Measurements from ENCODE around the gene PDZRN4.
"Not testable (repeated sequence)": the region's sequence is repeated elsewhere in the genome, so short reads cannot be mapped to it uniquely, and the experiment has no call there.

Gene PDZRN4

DNA sequence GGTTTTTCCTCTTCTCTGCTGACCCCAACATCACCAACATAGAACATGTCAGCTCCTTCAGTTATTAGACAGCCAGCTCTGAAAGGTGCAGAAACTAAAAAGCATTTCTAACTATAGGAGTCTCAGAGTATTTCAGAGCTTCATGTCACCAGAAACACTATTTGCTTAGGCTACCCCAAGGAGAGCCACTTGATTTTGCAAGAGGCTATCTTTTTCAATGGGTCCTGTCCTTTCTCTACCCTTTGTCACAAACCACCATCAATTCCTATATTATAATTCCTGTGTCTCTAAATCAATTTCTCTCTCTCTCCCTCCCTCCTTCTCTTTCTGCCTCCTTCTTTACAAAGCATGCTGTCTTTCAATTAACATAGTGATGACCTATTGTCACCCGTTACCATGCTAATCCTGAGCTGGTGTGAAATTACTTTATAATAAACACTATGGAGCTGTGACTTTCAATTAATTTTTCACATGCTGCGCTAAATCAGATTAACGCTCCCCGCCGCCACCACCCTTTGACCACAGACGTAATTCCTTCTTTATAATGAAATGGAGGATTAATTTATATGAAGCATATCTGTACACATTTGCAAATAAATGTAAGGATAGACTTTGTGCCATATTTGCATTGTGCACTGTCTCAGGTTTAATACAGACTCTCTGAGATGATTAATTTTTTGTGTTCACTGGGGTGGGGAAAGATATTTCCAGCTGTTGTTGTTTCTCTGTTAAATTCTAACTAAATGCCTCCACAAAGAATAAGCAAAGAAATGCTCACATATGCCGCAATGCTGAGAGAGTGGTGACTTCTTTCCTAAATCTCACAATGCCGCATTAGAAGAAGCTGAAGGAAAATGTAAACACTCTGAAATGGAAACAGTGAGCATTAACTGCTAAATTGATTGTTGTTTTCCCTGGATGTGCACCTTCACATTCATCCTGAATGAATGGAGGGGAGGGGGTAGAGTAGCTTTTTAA is 418.6 kb downstream of the PDZRN4 start:
- DNase-seq (ENCODE audit: low read depth in 1 of 2, low spot score in 1 of 2) = no peak
- Histone ChIP-seq H3K27ac (replicated peaks) (no peak overlapping the region), H3K4me3 (replicated peaks; ENCODE audit: insufficient read depth, low read length) (no peak overlapping the region), H3K27me3 (ENCODE audit: insufficient read depth, poor library complexity, severe bottlenecking) (no peaks in the 10 kb centered on the region)
- TF ChIP-seq, protein P1, sequence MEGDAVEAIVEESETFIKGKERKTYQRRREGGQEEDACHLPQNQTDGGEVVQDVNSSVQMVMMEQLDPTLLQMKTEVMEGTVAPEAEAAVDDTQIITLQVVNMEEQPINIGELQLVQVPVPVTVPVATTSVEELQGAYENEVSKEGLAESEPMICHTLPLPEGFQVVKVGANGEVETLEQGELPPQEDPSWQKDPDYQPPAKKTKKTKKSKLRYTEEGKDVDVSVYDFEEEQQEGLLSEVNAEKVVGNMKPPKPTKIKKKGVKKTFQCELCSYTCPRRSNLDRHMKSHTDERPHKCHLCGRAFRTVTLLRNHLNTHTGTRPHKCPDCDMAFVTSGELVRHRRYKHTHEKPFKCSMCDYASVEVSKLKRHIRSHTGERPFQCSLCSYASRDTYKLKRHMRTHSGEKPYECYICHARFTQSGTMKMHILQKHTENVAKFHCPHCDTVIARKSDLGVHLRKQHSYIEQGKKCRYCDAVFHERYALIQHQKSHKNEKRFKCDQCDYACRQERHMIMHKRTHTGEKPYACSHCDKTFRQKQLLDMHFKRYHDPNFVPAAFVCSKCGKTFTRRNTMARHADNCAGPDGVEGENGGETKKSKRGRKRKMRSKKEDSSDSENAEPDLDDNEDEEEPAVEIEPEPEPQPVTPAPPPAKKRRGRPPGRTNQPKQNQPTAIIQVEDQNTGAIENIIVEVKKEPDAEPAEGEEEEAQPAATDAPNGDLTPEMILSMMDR (IDR thresholded peaks at IDR 0.05; ENCODE audit: insufficient read depth, low read length) = no peak
- TF ChIP-seq POLR2AphosphoS5 (IDR thresholded peaks at IDR 0.05; ENCODE audit: low read depth) (no peak), SPI1 (IDR thresholded peaks at IDR 0.05; ENCODE audit: borderline replicate concordance, low read depth) (no peak), GABPA (IDR thresholded peaks at IDR 0.05; ENCODE audit: low read depth) (no peak)
- TF ChIP-seq, protein P2, sequence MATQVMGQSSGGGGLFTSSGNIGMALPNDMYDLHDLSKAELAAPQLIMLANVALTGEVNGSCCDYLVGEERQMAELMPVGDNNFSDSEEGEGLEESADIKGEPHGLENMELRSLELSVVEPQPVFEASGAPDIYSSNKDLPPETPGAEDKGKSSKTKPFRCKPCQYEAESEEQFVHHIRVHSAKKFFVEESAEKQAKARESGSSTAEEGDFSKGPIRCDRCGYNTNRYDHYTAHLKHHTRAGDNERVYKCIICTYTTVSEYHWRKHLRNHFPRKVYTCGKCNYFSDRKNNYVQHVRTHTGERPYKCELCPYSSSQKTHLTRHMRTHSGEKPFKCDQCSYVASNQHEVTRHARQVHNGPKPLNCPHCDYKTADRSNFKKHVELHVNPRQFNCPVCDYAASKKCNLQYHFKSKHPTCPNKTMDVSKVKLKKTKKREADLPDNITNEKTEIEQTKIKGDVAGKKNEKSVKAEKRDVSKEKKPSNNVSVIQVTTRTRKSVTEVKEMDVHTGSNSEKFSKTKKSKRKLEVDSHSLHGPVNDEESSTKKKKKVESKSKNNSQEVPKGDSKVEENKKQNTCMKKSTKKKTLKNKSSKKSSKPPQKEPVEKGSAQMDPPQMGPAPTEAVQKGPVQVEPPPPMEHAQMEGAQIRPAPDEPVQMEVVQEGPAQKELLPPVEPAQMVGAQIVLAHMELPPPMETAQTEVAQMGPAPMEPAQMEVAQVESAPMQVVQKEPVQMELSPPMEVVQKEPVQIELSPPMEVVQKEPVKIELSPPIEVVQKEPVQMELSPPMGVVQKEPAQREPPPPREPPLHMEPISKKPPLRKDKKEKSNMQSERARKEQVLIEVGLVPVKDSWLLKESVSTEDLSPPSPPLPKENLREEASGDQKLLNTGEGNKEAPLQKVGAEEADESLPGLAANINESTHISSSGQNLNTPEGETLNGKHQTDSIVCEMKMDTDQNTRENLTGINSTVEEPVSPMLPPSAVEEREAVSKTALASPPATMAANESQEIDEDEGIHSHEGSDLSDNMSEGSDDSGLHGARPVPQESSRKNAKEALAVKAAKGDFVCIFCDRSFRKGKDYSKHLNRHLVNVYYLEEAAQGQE (IDR thresholded peaks at IDR 0.05; ENCODE audit: insufficient replicate concordance, low read depth) = no peak

DNA sequence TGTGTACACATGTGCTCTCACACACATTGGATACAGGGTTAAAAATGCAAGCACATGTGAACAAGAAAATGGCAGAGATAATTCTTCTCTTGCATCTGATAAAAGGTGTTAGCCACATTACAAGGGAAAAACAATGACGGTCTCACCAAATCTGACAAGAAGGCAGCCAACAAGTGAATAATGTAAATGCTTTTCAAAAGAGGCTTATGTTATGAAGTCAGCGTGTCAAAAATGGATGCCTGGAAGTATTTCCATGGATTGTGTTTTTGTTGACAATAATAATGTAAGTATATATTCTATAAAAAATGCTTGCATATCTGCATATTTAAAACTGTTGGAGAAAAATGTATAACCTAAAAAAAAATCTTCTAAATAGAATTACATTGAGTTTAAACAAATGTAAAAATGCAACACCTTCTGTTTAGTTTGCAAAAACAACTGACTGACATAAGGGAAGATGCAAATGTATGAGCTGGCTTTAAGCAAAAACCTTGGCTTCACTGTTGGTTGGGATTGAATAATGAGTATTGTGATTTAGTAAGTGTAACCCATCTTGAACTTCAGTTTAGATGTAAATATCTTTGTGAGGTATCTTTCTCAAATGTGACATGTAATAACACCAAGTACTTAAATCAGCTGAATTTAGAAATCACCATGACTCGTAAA is 424.9 kb downstream of the PDZRN4 start:
- no peak for DNase-seq (ENCODE audit: low read depth in 1 of 2, low spot score in 1 of 2)
- no peak overlapping the region for H3K4me3 ChIP-seq (replicated peaks; ENCODE audit: insufficient read depth, low read length)

DNA sequence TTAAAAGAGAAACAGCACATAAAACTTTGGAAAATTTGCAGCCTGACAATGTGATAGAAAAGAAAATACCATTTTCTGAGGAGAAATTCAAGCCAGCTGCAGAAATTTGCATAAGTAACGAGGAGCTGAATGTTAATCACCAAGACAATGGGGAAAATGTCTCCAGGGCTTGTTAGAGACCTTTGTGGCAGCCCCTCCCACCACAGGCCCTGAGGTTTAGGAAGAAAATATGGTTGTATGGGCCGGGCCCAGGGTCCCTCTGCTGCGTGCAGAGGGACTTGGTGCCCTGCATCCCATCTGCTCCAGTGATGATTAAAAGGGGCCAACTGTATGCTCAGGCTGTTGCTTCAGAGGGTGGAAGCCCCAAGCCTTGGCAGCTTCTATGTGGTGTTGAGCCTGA is 427.1 kb downstream of the PDZRN4 start:
- not testable (repeated sequence) for DNase-seq (ENCODE audit: low read depth in 1 of 2, low spot score in 1 of 2); H3K27ac ChIP-seq (replicated peaks); H3K27me3 ChIP-seq (ENCODE audit: insufficient read depth, poor library complexity, severe bottlenecking); H3K4me3 ChIP-seq (replicated peaks; ENCODE audit: insufficient read depth, low read length)

More for the DNA sequence above, 424.9 kb downstream of the PDZRN4 start:
- Histone ChIP-seq H3K27ac (replicated peaks) (no peak overlapping the region), H3K27me3 (ENCODE audit: insufficient read depth, poor library complexity, severe bottlenecking) (no peaks in the 10 kb centered on the region)
- TF ChIP-seq, protein P2 (IDR thresholded peaks at IDR 0.05; ENCODE audit: insufficient replicate concordance, low read depth) = no peak

DNA sequence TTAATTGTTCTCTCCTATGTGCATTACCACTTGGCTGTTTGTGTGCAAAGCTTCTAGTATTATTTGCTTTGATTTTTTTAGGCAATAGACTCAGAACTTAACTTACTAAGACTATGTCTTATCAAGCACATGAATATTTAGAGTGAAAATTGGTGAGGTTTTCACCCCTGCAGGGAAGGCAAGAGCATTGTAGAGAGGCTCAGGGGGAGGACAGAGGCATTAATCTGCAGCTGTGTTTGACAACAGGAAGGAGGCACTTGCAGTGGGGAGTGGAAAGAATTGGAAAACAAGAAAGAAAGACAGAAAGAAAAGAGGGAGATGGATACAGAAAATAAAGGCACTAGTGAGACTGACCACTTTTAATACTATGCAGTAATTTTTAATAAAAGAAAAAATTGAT is 431.6 kb downstream of the PDZRN4 start:
- Histone ChIP-seq H3K4me3 (replicated peaks; ENCODE audit: insufficient read depth, low read length) (no peak overlapping the region), H3K27ac (replicated peaks) (no peak overlapping the region), H3K27me3 (ENCODE audit: insufficient read depth, poor library complexity, severe bottlenecking) (no peaks in the 10 kb centered on the region)
- TF ChIP-seq, protein P2 (IDR thresholded peaks at IDR 0.05; ENCODE audit: insufficient replicate concordance, low read depth) = no peak
- TF ChIP-seq GABPA (IDR thresholded peaks at IDR 0.05; ENCODE audit: low read depth) (no peak), POLR2AphosphoS5 (IDR thresholded peaks at IDR 0.05; ENCODE audit: low read depth) (no peak), SPI1 (IDR thresholded peaks at IDR 0.05; ENCODE audit: borderline replicate concordance, low read depth) (no peak)
- TF ChIP-seq, protein P1 (IDR thresholded peaks at IDR 0.05; ENCODE audit: insufficient read depth, low read length) = no peak
- no peak for DNase-seq (ENCODE audit: low read depth in 1 of 2, low spot score in 1 of 2)
